Measurements from ENCODE around the gene MPV17L2.

MPV17L2 gene

GRCh38 chr19:18219911-18220631 lies 27.1 kb downstream of the MPV17L2 start:
- no peak for DNase-seq

DNA sequence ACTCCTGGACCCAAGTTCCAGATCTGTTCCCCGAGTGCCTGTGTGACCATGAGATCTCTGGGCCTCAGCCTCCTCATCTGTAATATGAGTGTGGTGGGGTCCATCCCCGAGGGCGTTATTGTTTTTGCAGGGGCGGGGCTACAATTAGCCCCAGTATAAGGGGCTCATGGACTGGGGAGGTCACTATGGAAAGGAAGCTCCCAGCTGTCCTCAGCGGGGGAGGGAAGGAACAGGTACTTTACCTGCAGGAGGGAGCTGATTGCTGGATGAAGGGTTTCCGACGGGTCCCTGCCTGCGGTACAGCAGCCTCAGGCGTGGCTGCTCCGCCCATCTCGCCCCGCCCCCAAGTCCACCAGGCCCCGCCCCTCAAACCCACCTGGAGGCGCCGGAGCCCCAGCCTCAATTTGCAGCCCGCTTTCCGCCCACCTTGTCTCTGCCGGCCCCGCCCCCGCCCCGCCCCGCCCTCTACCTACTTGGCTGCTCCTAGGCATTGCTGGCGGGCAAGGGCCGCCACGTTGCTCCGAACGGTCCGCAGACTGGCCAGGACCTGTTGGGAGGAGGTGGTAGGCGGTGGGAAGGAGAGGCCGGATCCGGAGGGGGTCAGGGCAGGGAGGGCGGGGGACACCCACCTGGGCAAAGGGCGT lies 27.7 kb downstream of the MPV17L2 start:
- peak; percentile 19 for DNase-seq

DNA sequence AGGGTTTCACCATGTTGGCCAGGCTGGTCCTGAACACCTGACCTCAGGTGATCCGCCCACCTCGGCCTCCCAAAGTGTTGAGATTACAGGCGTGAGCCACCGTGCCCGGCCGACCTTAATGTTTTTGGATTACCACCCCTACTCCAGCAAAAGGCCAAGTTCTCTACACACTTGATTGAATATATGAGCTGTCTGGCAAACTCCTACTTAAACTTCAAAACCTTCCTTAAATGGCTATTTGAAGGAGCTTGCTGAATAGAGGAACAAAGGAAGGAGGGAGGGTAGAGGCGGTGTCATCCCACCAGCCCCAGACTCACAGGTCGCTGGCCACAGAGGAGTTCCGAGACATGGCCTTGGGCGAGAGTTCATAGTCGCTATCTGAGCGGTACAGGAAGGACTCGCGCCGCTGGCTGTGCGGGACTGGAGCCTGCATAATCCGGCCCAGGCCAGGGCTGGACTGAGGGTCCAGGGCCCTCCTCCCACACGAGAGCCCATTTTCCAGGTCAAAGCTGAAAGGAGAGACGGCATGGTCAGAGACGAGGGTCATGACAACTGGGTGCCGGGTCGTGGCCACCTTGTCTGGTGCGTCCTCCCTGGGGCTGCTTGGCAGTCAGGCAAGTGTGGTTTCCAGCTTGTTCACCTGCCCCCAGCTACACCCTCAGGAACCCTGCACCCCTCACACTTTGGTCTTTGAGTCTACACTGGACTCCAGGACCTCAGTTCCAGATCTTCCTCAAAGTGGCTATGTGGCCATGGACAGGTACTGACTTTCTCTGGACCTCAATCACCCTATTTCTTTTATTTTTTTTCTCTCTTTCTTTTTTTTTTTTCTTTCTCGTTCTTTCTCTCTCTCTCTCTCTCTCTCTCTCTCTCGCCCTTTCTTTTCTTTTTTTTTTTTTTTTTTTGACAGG lies 29.1 kb downstream of the MPV17L2 start:
- no peak for DNase-seq

DNA sequence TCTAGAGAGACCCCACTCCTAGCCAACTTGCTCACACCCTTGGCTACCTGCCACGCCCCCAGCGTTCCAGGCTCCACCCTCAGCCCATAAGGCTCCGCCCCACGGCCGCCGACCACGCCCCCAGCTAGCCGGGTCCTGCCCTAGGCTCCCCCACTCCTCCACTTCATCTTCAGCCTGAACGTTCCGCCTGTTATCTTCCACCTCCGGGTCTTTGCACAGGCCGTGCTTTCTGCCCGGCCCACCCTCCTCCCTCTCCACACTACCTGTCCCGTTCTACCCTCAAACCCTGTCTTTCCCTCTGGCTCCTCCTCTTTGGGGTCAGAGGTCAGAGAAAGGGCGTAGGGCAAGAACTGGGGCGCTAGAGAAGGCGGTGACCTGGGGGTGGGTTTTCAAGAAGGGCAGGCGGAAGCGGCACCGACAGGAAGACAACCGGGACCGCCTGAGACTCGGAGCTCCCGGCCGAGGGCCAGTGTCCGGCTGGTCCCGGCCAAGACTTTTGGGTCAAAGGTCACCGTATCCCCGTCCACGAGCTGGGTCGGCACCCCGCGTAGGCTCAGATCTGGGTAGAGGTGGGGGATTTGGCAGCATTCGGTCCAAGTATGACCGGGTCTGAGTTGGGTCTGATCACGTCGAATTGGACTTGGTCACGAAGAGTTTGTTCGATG lies 31.0 kb downstream of the MPV17L2 start:
- peak; percentile 29 for DNase-seq

DNA sequence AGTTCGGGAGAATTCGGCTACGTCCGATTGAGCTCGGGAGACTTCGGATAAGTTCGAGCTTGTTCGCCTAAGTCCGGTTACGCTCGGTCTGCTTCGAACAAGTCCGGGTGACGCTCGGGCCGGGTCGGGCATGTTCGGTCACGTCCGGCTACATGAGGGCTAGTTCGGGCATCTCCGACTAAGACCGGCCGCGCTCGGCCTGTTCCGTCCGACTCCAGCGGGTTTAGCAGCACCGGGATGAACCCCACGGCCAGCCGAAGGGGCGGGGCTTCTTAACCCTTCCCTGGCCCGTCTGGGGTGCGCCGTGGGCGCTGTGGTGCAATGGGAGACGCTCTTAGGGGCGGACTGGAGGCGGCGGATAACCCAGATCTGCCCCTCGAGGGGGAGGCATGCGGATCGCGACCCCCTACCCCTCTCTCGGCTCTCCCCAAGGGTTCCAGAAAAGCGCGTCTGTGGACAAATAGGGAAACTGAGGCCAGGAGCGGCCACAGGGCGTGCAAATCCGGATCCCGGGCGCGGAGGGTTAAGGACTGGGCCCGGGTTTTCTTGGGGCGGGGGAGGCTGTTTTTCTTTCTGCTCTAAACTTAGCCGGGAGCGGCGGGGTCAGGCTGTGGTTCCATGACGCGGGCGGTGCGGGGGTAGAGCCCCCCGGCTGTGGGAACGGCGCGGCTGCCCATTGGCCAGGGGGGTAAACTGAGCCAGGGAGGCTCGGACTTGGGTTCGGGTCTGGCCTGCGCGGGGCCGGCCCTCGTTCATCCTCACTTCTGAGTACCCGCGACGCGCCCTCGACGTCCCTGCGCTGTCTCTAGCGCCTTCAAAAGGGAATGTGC lies 31.7 kb downstream of the MPV17L2 start:
- DNase-seq: peak; percentile 90

DNA sequence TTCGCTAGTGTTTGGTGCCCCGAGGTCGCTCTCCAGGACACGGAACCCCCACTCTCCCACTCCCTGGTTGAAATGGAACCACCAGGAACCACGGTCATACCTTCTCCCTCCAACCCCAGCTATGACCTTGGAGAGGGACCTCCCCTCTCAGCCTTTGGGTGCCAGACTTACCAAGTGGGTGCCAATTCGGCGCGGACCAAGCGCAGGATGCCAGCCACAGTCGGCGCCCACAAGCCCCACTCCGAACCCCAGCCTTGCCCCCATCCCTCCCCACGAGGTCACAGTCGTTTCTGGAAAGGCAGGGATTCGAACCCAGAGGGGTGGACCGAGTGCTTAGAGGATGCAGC lies 32.3 kb downstream of the MPV17L2 start:
- no peak for DNase-seq

DNA sequence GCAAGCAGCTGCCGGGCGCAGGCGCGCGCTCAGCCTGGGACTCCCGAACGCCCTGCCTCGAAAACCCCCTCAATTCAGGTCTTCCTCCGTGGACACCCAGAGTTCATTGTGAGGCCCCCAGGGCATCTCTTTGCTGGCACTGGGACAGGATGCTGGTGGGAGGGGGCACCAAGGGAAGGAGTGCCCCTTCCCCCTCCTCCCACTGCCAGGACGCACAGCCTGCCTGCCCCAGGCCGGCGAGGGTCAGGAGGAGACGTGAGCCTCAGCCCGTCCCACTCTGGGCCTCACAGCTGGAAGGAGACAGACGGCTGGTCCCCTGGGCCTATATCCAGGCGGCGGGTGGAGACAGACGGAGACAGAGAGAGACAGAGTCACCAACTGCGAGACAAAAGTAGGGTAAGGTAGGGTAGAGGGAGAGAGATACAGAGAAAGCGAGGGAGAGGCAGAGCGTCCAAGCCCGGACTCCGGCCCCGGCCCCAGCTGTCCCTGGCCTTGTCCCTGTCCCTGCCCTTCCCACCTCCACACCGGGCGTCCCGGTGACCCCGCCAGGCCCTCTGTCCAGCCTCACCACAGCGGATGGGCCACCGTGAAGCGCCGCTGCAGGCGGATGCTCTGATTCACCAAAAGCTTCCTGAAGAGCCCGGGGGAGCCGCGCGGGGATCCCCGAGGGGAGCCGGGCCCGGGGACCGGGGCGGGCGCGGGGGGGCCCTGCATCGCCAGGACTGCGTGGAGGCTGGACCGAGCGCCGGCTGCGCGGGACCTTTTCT lies 32.9 kb downstream of the MPV17L2 start, which contains the start of gene PDE4C:
TSS of gene PDE4C (minus strand) at position 737 of the 767 bp plus-strand sequence. CDS start at position 714, 23 bp downstream.
- DNase-seq: no peak

DNA sequence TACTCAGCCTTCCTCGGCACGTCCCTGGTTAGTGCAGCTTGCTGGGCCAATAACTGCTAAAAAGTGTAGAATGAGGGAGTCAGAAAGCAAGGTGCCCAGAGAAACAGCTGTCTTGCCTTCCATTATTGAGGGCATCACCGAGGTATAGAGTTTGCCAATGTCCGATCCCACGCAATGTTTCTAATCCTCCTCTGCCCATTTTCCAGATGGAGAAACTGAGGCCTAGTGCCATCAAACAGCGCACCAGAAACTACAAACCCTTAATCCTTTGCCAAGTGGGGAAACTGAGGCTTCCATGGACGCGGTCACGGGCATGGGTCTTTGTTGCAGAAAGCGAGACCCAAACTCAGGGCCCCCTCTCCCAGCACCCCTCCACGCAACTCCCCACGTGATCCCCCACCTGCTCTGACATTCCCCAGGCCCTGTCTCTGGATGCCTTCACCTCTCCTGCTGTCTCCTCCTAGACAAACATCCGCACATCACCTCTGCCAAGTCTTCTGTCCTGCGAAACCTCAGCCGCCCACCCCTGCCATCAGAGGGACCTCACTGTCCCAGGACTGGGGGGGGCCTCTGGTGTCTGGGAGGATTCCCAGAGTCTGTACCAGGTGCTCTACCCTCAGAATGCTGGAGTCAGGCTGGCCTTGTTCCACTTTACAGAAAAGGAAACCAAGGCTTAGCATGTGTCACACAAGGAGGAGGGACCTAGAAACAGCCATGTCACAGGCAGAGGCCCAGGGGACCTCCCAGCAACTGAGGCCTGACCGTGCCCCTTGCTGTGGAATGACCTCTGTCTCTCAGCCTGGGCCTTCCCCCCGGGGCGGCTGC lies 34.1 kb downstream of the MPV17L2 start:
- DNase-seq: no peak

GRCh38 chr19:18227781-18228271 lies 34.8 kb downstream of the MPV17L2 start:
- DNase-seq: no peak

- no peak for DNase-seq
Measured at GRCh38 chr19:18229474-18229873, 36.5 kb downstream of the MPV17L2 start.

- DNase-seq: no peak
Measured at GRCh38 chr19:18229915-18230314, 36.9 kb downstream of the MPV17L2 start.

GRCh38 chr19:18230941-18231734 lies 38.1 kb downstream of the MPV17L2 start:
- no peak for DNase-seq

- DNase-seq: no peak
Measured at GRCh38 chr19:18231775-18232174, 38.8 kb downstream of the MPV17L2 start.

DNA sequence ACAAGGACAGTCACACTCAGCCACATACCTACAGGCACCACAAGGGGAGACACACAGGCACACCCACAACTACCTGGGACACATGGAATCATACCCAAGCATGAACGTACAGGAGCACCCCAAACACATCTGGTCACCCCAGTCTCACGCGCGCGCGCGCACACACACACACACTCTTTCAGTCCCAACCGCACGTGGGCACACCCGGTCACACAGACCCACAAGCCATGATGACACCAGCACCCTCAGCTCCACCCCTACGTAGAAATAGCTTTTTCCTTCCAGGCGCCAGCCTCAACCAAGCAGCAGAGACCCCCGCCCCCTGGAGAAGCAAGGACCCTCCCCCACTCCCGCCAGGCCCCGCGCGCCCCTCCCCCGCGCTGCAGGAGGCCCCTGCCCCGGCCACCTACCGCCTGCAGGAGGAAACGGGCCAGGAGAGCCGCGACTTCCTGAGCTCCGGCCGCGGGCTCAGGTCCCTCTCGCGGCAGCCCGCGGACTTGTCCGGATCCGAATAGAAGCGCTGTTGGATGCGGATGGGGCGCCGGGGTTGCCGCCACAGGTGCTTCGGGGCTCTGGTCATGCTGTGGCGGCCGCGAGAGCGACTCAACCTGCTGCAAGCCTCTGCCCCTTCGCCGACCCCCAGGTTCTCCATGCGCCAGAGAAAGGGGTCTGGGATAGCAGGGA lies 39.7 kb downstream of the MPV17L2 start:
- no peak for DNase-seq

- peak; percentile 37 for DNase-seq
Measured at GRCh38 chr19:18233224-18233825, 40.3 kb downstream of the MPV17L2 start.

- no peak for DNase-seq
Measured at GRCh38 chr19:18234194-18234593, 41.2 kb downstream of the MPV17L2 start.

DNA sequence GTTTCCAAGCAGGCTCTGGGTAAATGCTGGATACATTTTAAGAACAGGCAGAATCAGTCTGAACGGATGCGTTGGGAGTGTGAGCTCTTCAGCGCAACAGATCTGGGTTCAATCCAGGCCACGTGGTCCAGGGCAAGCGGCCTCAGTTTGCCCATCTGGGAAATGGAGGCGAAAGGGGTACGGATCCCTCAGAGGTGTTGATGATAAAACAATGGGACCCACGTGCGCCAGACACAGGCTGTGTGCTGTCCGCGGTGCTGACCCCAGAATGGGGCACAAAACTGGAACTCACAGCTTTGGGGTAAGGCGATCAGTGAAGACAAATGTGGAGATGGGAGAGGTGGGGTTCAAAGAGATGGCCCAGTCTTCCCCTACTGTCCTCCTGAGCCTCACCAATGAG lies 46.3 kb downstream of the MPV17L2 start:
- no peak for DNase-seq

- no peak for DNase-seq
Measured at GRCh38 chr19:18245297-18245696, 52.3 kb downstream of the MPV17L2 start.
